Subcutaneous abdominal adipose tissue (tissue), 5 donors: ENCODE results near the gene ADAMTS2.

Source experiments
- H3K27ac ChIP-seq: one replicate; pipeline ENCODE4 v1.7.0; 2013; ENCODE audit warnings: low read depth, mild to moderate bottlenecking, inconsistent platforms, low read length, moderate library complexity
- H3K27me3 ChIP-seq, 5 donors: one replicate each; pipeline ENCODE4 v1.7.0; 2013; ENCODE audit warnings: low read length in 5 of 5, inconsistent platforms in 1 of 5; ENCODE audit not compliant: control insufficient read depth in 5 of 5, insufficient read depth in 4 of 5
- H3K36me3 ChIP-seq, 5 donors: one replicate each; pipeline ENCODE4 v1.7.0; 2013; ENCODE audit warnings: low read length in 5 of 5; ENCODE audit not compliant: control insufficient read depth in 5 of 5, insufficient read depth in 5 of 5
- H3K4me1 ChIP-seq, 5 donors: one replicate each; pipeline ENCODE4 v1.7.0; 2013; ENCODE audit warnings: low read length in 5 of 5, mild to moderate bottlenecking in 3 of 5, moderate library complexity in 1 of 5; ENCODE audit not compliant: control insufficient read depth in 5 of 5, insufficient read depth in 5 of 5
- H3K4me3 ChIP-seq, 5 donors: one replicate each; pipeline ENCODE4 v1.7.0; 2013; ENCODE audit warnings: low read length in 5 of 5, low read depth in 1 of 5
- H3K9ac ChIP-seq, 5 donors: one replicate each; pipeline ENCODE4 v1.7.0; 2013; ENCODE audit warnings: low read length in 5 of 5, mild to moderate bottlenecking in 4 of 5, moderate library complexity in 3 of 5
- H3K9me3 ChIP-seq, 5 donors: one replicate each; pipeline ENCODE4 v1.7.0; 2013; ENCODE audit warnings: low read length in 5 of 5; ENCODE audit not compliant: control insufficient read depth in 5 of 5
- donor health status: healthy.
- donor health status: healthy.
- donor health status: healthy.
- donor health status: healthy.
- donor health status: healthy.

Gene ADAMTS2

GRCh38 chr5:179361037-179361603 is 15.9 kb upstream of the ADAMTS2 start:
- H3K27ac ChIP-seq = no peak overlapping the region
- H3K4me3 ChIP-seq = no peak overlapping the region
- no peaks in the 10 kb centered on the region for H3K36me3 ChIP-seq
- H3K9me3 ChIP-seq = peaks cover 0 to 6% (median 2%) of the 10 kb centered on the region in 5 donors
- H3K27me3 ChIP-seq = no peaks in the 10 kb centered on the region
- peaks cover 0 to 20% (median 11%) of the 10 kb centered on the region in 5 donors for H3K4me1 ChIP-seq
- H3K9ac ChIP-seq = no peak overlapping the region

GRCh38 chr5:179357031-179357430 is 11.8 kb upstream of the ADAMTS2 start:
- Histone ChIP-seq H3K9me3 (peaks cover 0 to 6% (median 2%) of the 10 kb centered on the region in 5 donors), H3K4me3 (no peak overlapping the region), H3K9ac (no peak overlapping the region), H3K27ac (no peak overlapping the region), H3K27me3 (no peaks in the 10 kb centered on the region), H3K4me1 (peaks cover 0 to 25% (median 17%) of the 10 kb centered on the region in 5 donors), H3K36me3 (no peaks in the 10 kb centered on the region)

- H3K36me3 ChIP-seq = no peaks in the 10 kb centered on the region
- H3K9me3 ChIP-seq = peaks cover 0 to 6% (median 2%) of the 10 kb centered on the region in 5 donors
- H3K9ac ChIP-seq = no peak overlapping the region
- H3K27me3 ChIP-seq = no peaks in the 10 kb centered on the region
- peaks cover 0 to 20% (median 17%) of the 10 kb centered on the region in 5 donors for H3K4me1 ChIP-seq
- H3K4me3 ChIP-seq = no peak overlapping the region
- no peak overlapping the region for H3K27ac ChIP-seq
Measured at GRCh38 chr5:179355976-179356974, 11.0 kb upstream of the ADAMTS2 start.

- no peaks in the 10 kb centered on the region for H3K36me3 ChIP-seq
- H3K27me3 ChIP-seq = no peaks in the 10 kb centered on the region
- no peak overlapping the region for H3K9ac ChIP-seq
- no peak overlapping the region for H3K4me3 ChIP-seq
- H3K4me1 ChIP-seq = peaks cover 0 to 19% (median 17%) of the 10 kb centered on the region in 5 donors
- no peak overlapping the region for H3K27ac ChIP-seq
- peaks cover 0 to 6% (median 2%) of the 10 kb centered on the region in 5 donors for H3K9me3 ChIP-seq
Measured at GRCh38 chr5:179354305-179354882, 9.1 kb upstream of the ADAMTS2 start.

GRCh38 chr5:179348843-179349242 is 3.6 kb upstream of the ADAMTS2 start:
- Histone ChIP-seq H3K9me3 (no peaks in the 10 kb centered on the region), H3K27me3 (peaks cover 0 to 13% (median 0%) of the 10 kb centered on the region in 5 donors), H3K36me3 (no peaks in the 10 kb centered on the region), H3K4me1 (peaks cover 0 to 20% (median 11%) of the 10 kb centered on the region in 5 donors), H3K9ac (no peak overlapping the region), H3K4me3 (no peak overlapping the region), H3K27ac (no peak overlapping the region)

GRCh38 chr5:179348011-179348530 is 2.8 kb upstream of the ADAMTS2 start:
- no peak overlapping the region for H3K9ac ChIP-seq

GRCh38 chr5:179347581-179347980 is 2.3 kb upstream of the ADAMTS2 start:
- H3K9me3 ChIP-seq = no peaks in the 10 kb centered on the region
- no peak overlapping the region for H3K9ac ChIP-seq
- no peaks in the 10 kb centered on the region for H3K36me3 ChIP-seq
- no peak overlapping the region for H3K4me3 ChIP-seq
- H3K27ac ChIP-seq = no peak overlapping the region
- H3K4me1 ChIP-seq = peaks cover 7 to 30% (median 24%) of the 10 kb centered on the region in 5 donors
- H3K27me3 ChIP-seq = peaks cover 0 to 13% (median 3%) of the 10 kb centered on the region in 5 donors

More at GRCh38 chr5:179348011-179348530, 2.8 kb upstream of the ADAMTS2 start:
- Histone ChIP-seq H3K4me3 (no peak overlapping the region), H3K27ac (no peak overlapping the region), H3K4me1 (peaks cover 5 to 26% (median 19%) of the 10 kb centered on the region in 5 donors), H3K36me3 (no peaks in the 10 kb centered on the region), H3K27me3 (peaks cover 0 to 13% (median 3%) of the 10 kb centered on the region in 5 donors), H3K9me3 (no peaks in the 10 kb centered on the region)

GRCh38 chr5:179346875-179347274 is 1.6 kb upstream of the ADAMTS2 start:
- H3K9ac ChIP-seq = no peak overlapping the region
- no peak overlapping the region for H3K27ac ChIP-seq
- no peaks in the 10 kb centered on the region for H3K9me3 ChIP-seq
- no peaks in the 10 kb centered on the region for H3K36me3 ChIP-seq
- no peak overlapping the region for H3K4me3 ChIP-seq
- peaks cover 7 to 37% (median 30%) of the 10 kb centered on the region in 5 donors for H3K4me1 ChIP-seq
- peaks cover 0 to 13% (median 3%) of the 10 kb centered on the region in 5 donors for H3K27me3 ChIP-seq

GRCh38 chr5:179346401-179346800 is 1.1 kb upstream of the ADAMTS2 start:
- Histone ChIP-seq H3K4me3 (no peak overlapping the region), H3K27ac (no peak overlapping the region), H3K9ac (no peak overlapping the region), H3K9me3 (no peaks in the 10 kb centered on the region), H3K36me3 (no peaks in the 10 kb centered on the region), H3K27me3 (peaks cover 0 to 13% (median 3%) of the 10 kb centered on the region in 5 donors), H3K4me1 (peaks cover 7 to 40% (median 34%) of the 10 kb centered on the region in 5 donors)
